Stimulated activated CD8-positive, alpha-beta memory T cell treated with anti-CD3 and anti-CD28 coated beads, Interleukin-15, amount 100 ng/mL, for 4 hours (primary cell): ENCODE measurements around the gene CNDP1.

Source experiments
- DNase-seq, 2 donors: peaks; one replicate each; pipeline ENCODE4 v3.0.0-alpha.2; 2020; ENCODE audit warnings: low read depth in 2 of 2

CNDP1 gene

GRCh38 chr18:74506448-74507084 lies 27.7 kb upstream of the CNDP1 start:
- DNase-seq: no peak

- DNase-seq: no peak
Measured at GRCh38 chr18:74507097-74507881, 27.0 kb upstream of the CNDP1 start.

GRCh38 chr18:74507927-74508326 lies 26.4 kb upstream of the CNDP1 start:
- no peak for DNase-seq

- DNase-seq: no peak
Measured at GRCh38 chr18:74508366-74508765, 25.9 kb upstream of the CNDP1 start.

- DNase-seq: no peak
Measured at GRCh38 chr18:74508821-74509225, 25.5 kb upstream of the CNDP1 start.

GRCh38 chr18:74509856-74510769 lies 24.2 kb upstream of the CNDP1 start:
- DNase-seq: no peak

- no peak for DNase-seq
Measured at GRCh38 chr18:74510770-74511095, 23.6 kb upstream of the CNDP1 start.

GRCh38 chr18:74511823-74512222 lies 22.5 kb upstream of the CNDP1 start:
- no peak for DNase-seq

GRCh38 chr18:74512321-74513053 lies 21.8 kb upstream of the CNDP1 start:
- DNase-seq: no peak

- DNase-seq: no peak
Measured at GRCh38 chr18:74513149-74513882, 21.0 kb upstream of the CNDP1 start.

GRCh38 chr18:74513883-74514205 lies 20.5 kb upstream of the CNDP1 start:
- no peak for DNase-seq

- no peak for DNase-seq
Measured at GRCh38 chr18:74514860-74515495, 19.3 kb upstream of the CNDP1 start.

- no peak for DNase-seq
Measured at GRCh38 chr18:74515620-74516231, 18.6 kb upstream of the CNDP1 start.

GRCh38 chr18:74516271-74517235 lies 17.7 kb upstream of the CNDP1 start:
- DNase-seq: no peak

GRCh38 chr18:74517236-74517630 lies 17.1 kb upstream of the CNDP1 start:
- no peak for DNase-seq

GRCh38 chr18:74518456-74519295 lies 15.6 kb upstream of the CNDP1 start:
- DNase-seq: no peak

- no peak for DNase-seq
Measured at GRCh38 chr18:74519320-74520095, 14.8 kb upstream of the CNDP1 start.
